HG03280 (cell line): ENCODE data around the gene CCDC177.
"Not testable (repeated sequence)": the region's sequence is repeated elsewhere in the genome, so short reads cannot be mapped to it uniquely, and the experiment has no call there.

Experiments
- ATAC-seq: cut with Tn5 transposase; IDR thresholded peaks from one replicate; pipeline ENCODE4 v1.9.1; 2021; ENCODE audit warnings: mild to moderate bottlenecking, moderate library complexity; ENCODE audit not compliant: unreplicated experiment

Gene CCDC177

GRCh38 chr14:69600304-69600891 is 25.7 kb upstream of the CCDC177 start:
- ATAC-seq: no peak

- ATAC-seq: not testable (repeated sequence)
Observed at GRCh38 chr14:69599431-69599830, 24.8 kb upstream of the CCDC177 start.

- ATAC-seq: no peak
Observed at GRCh38 chr14:69595336-69595735, 20.7 kb upstream of the CCDC177 start.

- no peak for ATAC-seq
Observed at GRCh38 chr14:69594846-69595245, 20.2 kb upstream of the CCDC177 start.

GRCh38 chr14:69593018-69593677 is 18.5 kb upstream of the CCDC177 start:
- no peak for ATAC-seq

- ATAC-seq: no peak
Observed at GRCh38 chr14:69591317-69591716, 16.6 kb upstream of the CCDC177 start.

GRCh38 chr14:69587389-69587788 is 12.7 kb upstream of the CCDC177 start:
- ATAC-seq: no peak

GRCh38 chr14:69586404-69586803 is 11.7 kb upstream of the CCDC177 start:
- no peak for ATAC-seq

GRCh38 chr14:69584389-69584788 is 9.7 kb upstream of the CCDC177 start:
- no peak for ATAC-seq

- ATAC-seq: no peak
Observed at GRCh38 chr14:69582829-69583228, 8.2 kb upstream of the CCDC177 start.

GRCh38 chr14:69582212-69582611 is 7.5 kb upstream of the CCDC177 start:
- no peak for ATAC-seq

- no peak for ATAC-seq
Observed at GRCh38 chr14:69581316-69581935, 6.8 kb upstream of the CCDC177 start.

- no peak for ATAC-seq
Observed at GRCh38 chr14:69580009-69580577, 5.4 kb upstream of the CCDC177 start.

- no peak for ATAC-seq
Observed at GRCh38 chr14:69579476-69579875, 4.8 kb upstream of the CCDC177 start.

- ATAC-seq: no peak
Observed at GRCh38 chr14:69574954-69575295, 254 bp upstream of the CCDC177 start.

GRCh38 chr14:69573831-69574262 is 824 bp downstream of the CCDC177 start:
- no peak for ATAC-seq

- ATAC-seq: no peak
Observed at GRCh38 chr14:69573205-69573830, 1.4 kb downstream of the CCDC177 start.

- ATAC-seq: no peak
Observed at GRCh38 chr14:69572841-69573135, 1.9 kb downstream of the CCDC177 start.

GRCh38 chr14:69572030-69572840 is 2.4 kb downstream of the CCDC177 start:
- ATAC-seq: no peak

GRCh38 chr14:69571449-69572029 is 3.1 kb downstream of the CCDC177 start:
- ATAC-seq: no peak
